Liver (tissue), 9 donors: ENCODE data around the gene PDE4D. TPM values are rescaled to one million over a fixed set of nuclear protein-coding genes. Genes with fewer than 3 reads are reported as not detected.

Experiments
- DNase-seq: peaks from one replicate; pipeline ENCODE4 v3.0.0-alpha.2; 2017; ENCODE audit warnings: low spot score
- H3K27ac ChIP-seq, 2 donors: one replicate each; pipeline ENCODE4 v1.7.0; 2013; ENCODE audit warnings: inconsistent platforms in 2 of 2, low read length in 2 of 2, control low read depth in 1 of 2, low read depth in 1 of 2, mild to moderate bottlenecking in 1 of 2
- H3K27me3 ChIP-seq, 4 donors: one replicate each; pipeline versions ENCODE4 v1.6.1 to v1.7.0; 2013; ENCODE audit warnings: low read length in 3 of 4, inconsistent platforms in 1 of 4, mild to moderate bottlenecking in 1 of 4, moderate library complexity in 1 of 4; ENCODE audit not compliant: control insufficient read depth in 4 of 4, insufficient read depth in 4 of 4
- H3K36me3 ChIP-seq, 4 donors: one replicate each; pipeline versions ENCODE4 v1.6.1 to v1.7.0; 2013; ENCODE audit warnings: low read length in 3 of 4, mild to moderate bottlenecking in 3 of 4, low read depth in 1 of 4, moderate library complexity in 1 of 4; ENCODE audit not compliant: control insufficient read depth in 4 of 4, insufficient read depth in 3 of 4
- H3K4me1 ChIP-seq, 4 donors: one replicate each; pipeline versions ENCODE4 v1.6.1 to v1.7.0; 2013; ENCODE audit warnings: low read length in 3 of 4, mild to moderate bottlenecking in 3 of 4, moderate library complexity in 1 of 4; ENCODE audit not compliant: control insufficient read depth in 4 of 4, insufficient read depth in 4 of 4
- H3K4me3 ChIP-seq, 3 donors: one replicate each; pipeline versions ENCODE4 v1.6.1 to v1.7.0; 2013; ENCODE audit warnings: low read length in 3 of 3, control low read depth in 1 of 3, low read depth in 1 of 3, mild to moderate bottlenecking in 1 of 3
- H3K9ac ChIP-seq, 2 donors: one replicate each; pipeline ENCODE4 v1.7.0; 2013; ENCODE audit warnings: low read length in 2 of 2, mild to moderate bottlenecking in 2 of 2, moderate library complexity in 2 of 2, control low read depth in 1 of 2, low read depth in 1 of 2
- H3K9me3 ChIP-seq, 4 donors: one replicate each; pipeline versions ENCODE4 v1.6.1 to v1.7.0; 2013; ENCODE audit warnings: low read length in 3 of 4; ENCODE audit not compliant: control insufficient read depth in 4 of 4
- ATF3 ChIP-seq: IDR thresholded peaks from 2 replicates; pipeline ENCODE4 v1.6.1; 2016; ENCODE audit warnings: antibody characterized with exemption
- CTCF ChIP-seq: fragments of 150-350 bp; IDR thresholded peaks from 2 replicates; pipeline ENCODE4 v1.5.1; 2017; ENCODE audit warnings: improper control_type of control experiment, low read depth, low read length; ENCODE audit not compliant: missing input control
- EGR1 ChIP-seq, 2 donors: IDR thresholded peaks; 2 replicates each; pipeline ENCODE4 v1.6.1; 2016 to 2018; ENCODE audit warnings: antibody characterized with exemption in 2 of 2, low read depth in 2 of 2
- FOXA1 ChIP-seq: IDR thresholded peaks from 2 replicates; pipeline ENCODE4 v1.6.1; 2016; ENCODE audit warnings: antibody characterized with exemption
- FOXA2 ChIP-seq: IDR thresholded peaks from 2 replicates; pipeline ENCODE4 v1.6.1; 2016; ENCODE audit warnings: antibody characterized with exemption
- GABPA ChIP-seq, 2 donors: IDR thresholded peaks in 1 of 2; conservative IDR thresholded peaks in 1 of 2; 2 replicates each; pipeline ENCODE4 v1.6.1; 2016; ENCODE audit warnings: antibody characterized with exemption in 2 of 2, mild to moderate bottlenecking in 1 of 2, moderate library complexity in 1 of 2
- HNF4A ChIP-seq, 2 donors: conservative IDR thresholded peaks; 2 replicates each; pipeline ENCODE4 v1.6.1; 2016; ENCODE audit warnings: antibody characterized with exemption in 2 of 2, mild to moderate bottlenecking in 2 of 2
- HNF4G ChIP-seq: IDR thresholded peaks from 2 replicates; pipeline ENCODE4 v1.6.1; 2016; ENCODE audit warnings: antibody characterized with exemption
- JUND ChIP-seq, 2 donors: IDR thresholded peaks; 2 replicates each; pipeline ENCODE4 v1.6.1; 2016; ENCODE audit warnings: antibody characterized with exemption in 2 of 2
- MAX ChIP-seq: IDR thresholded peaks from 2 replicates; pipeline ENCODE4 v1.6.1; 2016; ENCODE audit warnings: antibody characterized with exemption
- NR2F2 ChIP-seq: IDR thresholded peaks from 2 replicates; pipeline ENCODE4 v1.6.1; 2016; ENCODE audit warnings: antibody characterized with exemption
- RAD21 ChIP-seq, 2 donors: IDR thresholded peaks; 2 replicates each; pipeline ENCODE4 v1.6.1; 2016; ENCODE audit warnings: antibody characterized with exemption in 2 of 2, mild to moderate bottlenecking in 2 of 2
- RXRA ChIP-seq, 2 donors: IDR thresholded peaks; 2 replicates each; pipeline ENCODE4 v1.6.1; 2017 to 2018; ENCODE audit warnings: antibody characterized with exemption in 2 of 2, mild to moderate bottlenecking in 1 of 2
- TAF1 ChIP-seq: conservative IDR thresholded peaks from 2 replicates; pipeline ENCODE4 v1.6.1; 2016; ENCODE audit warnings: antibody characterized with exemption, mild to moderate bottlenecking
- YY1 ChIP-seq: IDR thresholded peaks from 2 replicates; pipeline ENCODE4 v1.6.1; 2016; ENCODE audit warnings: antibody characterized with exemption, mild to moderate bottlenecking
- ZBTB33 ChIP-seq: IDR thresholded peaks from 2 replicates; pipeline ENCODE4 v1.6.1; 2016; ENCODE audit warnings: antibody characterized with exemption
- WGBS: extraction: QIAGEN DNeasy Blood & Tissue Kit; methylation state at CpG from one replicate; pipeline ENCODE4 v1.1.7; 2013; 5-methylcytosine and 5-hydroxymethylcytosine counted together
- polyA plus RNA-seq, 2 donors: library from polyadenylated mRNA; stranded (reverse) in 1 of 2; unstranded in 1 of 2; fragments of 200-250 nt in 1 of 2; fragments of >200 nt in 1 of 2; fragmentation: Nextera tagmentation in 1 of 2; extraction: Ambion mirVana in 1 of 2; gene quantifications; one replicate each; pipeline versions ENCODE4 v1.2.1 to v1.2.3, GENCODE V29; 2013 to 2015
- total RNA-seq, 2 donors: library from RNA; depleted of rRNA; stranded (reverse); fragments of >200 nt; gene quantifications; one replicate each; pipeline ENCODE4 v1.2.3, GENCODE V29; 2014
- donor health status: healthy.
- donor health status: healthy.
- donor health status: healthy.
- donor health status: healthy.
- donor health status: healthy.

The PDE4D gene
- total and polyA plus RNA-seq, 4 donors = 0.67 to 11.9 (median 6.5) TPM

GRCh38 chr5:59798862-59799667 is 94.5 kb downstream of the PDE4D start:
- Histone ChIP-seq H3K9me3 (no peaks in the 10 kb centered on the region), H3K27me3 (no peaks in the 10 kb centered on the region), H3K4me1 (no peaks in the 10 kb centered on the region), H3K4me3 (no peak overlapping the region), H3K36me3 (no peaks in the 10 kb centered on the region), H3K27ac (peak overlapping the region; percentile 31 to 55), H3K9ac (no peak overlapping the region)
- no peak for DNase-seq
- 52% methylated on average over 5 of the region's 5 CpGs for WGBS
- TF ChIP-seq NR2F2 (peak; percentile 93), FOXA1 (no peak)

- Histone ChIP-seq H3K4me3 (no peak overlapping the region), H3K27ac (no peak overlapping the region), H3K4me1 (no peaks in the 10 kb centered on the region), H3K9ac (no peak overlapping the region), H3K27me3 (no peaks in the 10 kb centered on the region), H3K36me3 (no peaks in the 10 kb centered on the region), H3K9me3 (no peaks in the 10 kb centered on the region)
- TF ChIP-seq FOXA2 (no peak), RAD21 (IDR thresholded peaks at IDR 0.05) (no peak), EGR1 (IDR thresholded peaks at IDR 0.05; ENCODE audit: low read depth in 2 of 2) (no peak), YY1 (no peak), ZBTB33 (no peak), CTCF (no peak), ATF3 (no peak), MAX (no peak), HNF4G (no peak), RXRA (IDR thresholded peaks at IDR 0.05) (no peak), HNF4A (conservative IDR thresholded peaks at IDR 0.05) (no peak), TAF1 (no peak), GABPA (IDR thresholded peaks at IDR 0.05 in 1 of 2, conservative IDR thresholded peaks at IDR 0.05 in 1 of 2) (no peak), JUND (IDR thresholded peaks at IDR 0.05) (no peak)
- DNase-seq = no peak
- WGBS = 82% methylated on average over 4 of the region's 4 CpGs
Observed at GRCh38 chr5:59795141-59795540, 98.4 kb downstream of the PDE4D start.
